Measurements from ENCODE around the gene P2RX7. TPM values are rescaled to one million over a fixed set of nuclear protein-coding genes. Genes with fewer than 3 reads are reported as not detected.
A peak's percentile ranks its signal among the peaks of the same experiment; 100 is the strongest.

The P2RX7 gene
- total and polyA plus RNA-seq, 2 donors (not counting 3 experiments of a cell fraction or from before 2014, with no cell fraction given), result 1.3 to 8.1 TPM

GRCh38 chr12:121203482-121203881 is 70.8 kb downstream of the P2RX7 start:
- dilution Hi-C loops (cut with MboI; ENCODE audit: extremely low pct_ligation_motif_present, low sequenced_read_pairs), result no loop called here
- no peak for FAIRE-seq
- H3K4me2 ChIP-seq (ENCODE audit: insufficient read depth, low read length), result no peak overlapping the region

GRCh38 chr12:121205491-121205890 is 72.8 kb downstream of the P2RX7 start:
- CTCF ChIA-PET, result interaction anchor here (0.5 to 1.6 kb wide), 4 partner anchors 9 to 76 kb away, joined by 3 to 4 read pairs (median 3); no protein-coding TSS in a partner anchor
- no peak for DNase-seq (ENCODE audit: low read depth, low spot score)
- Histone ChIP-seq H3K4me3 (replicated peaks in 1 of 3; ENCODE audit: insufficient read depth in 1 of 3, low read depth in 1 of 3, low read length in 3 of 3) (no peak overlapping the region), H3K9me1 (replicated peaks; ENCODE audit: control insufficient read depth, extremely low read depth, insufficient read depth, low read length) (no peaks in the 10 kb centered on the region), H2AFZ (ENCODE audit: low read depth, low read length) (no peak overlapping the region), H3K4me1 (ENCODE audit: control insufficient read depth, extremely low read depth, insufficient read depth, low read length) (peaks cover 10% of the 10 kb centered on the region), H3K9me3 (replicated peaks; ENCODE audit: control insufficient read depth, insufficient read depth, low read length) (no peaks in the 10 kb centered on the region), H3K36me3 (ENCODE audit: control insufficient read depth in 2 of 2, extremely low read depth in 1 of 2, insufficient read depth in 2 of 2, low read length in 2 of 2) (no peaks in the 10 kb centered on the region), H3K27me3 (ENCODE audit: control insufficient read depth in 2 of 2, insufficient read depth in 2 of 2, low read length in 2 of 2) (no peaks in the 10 kb centered on the region), H3K27ac (ENCODE audit: insufficient read depth, low read depth, low read length) (peak overlapping the region; percentile 79), H3K4me2 (ENCODE audit: insufficient read depth, low read length) (no peak overlapping the region), H3K9ac (replicated peaks; ENCODE audit: extremely low read depth, insufficient read depth, low read length) (no peak overlapping the region), H4K20me1 (replicated peaks; ENCODE audit: control insufficient read depth, extremely low read depth, insufficient read depth, low read length) (no peaks in the 10 kb centered on the region), H3K79me2 (ENCODE audit: control insufficient read depth, insufficient read depth, low read length) (no peaks in the 10 kb centered on the region)
- intact Hi-C loops (cut with micrococcal nuclease), result loop anchor here (1.0 to 2.0 kb wide), 3 partner anchors 16 to 73 kb away; partner anchors contain the start of gene P2RX7
- no peak for FAIRE-seq
- TF ChIP-seq EZH2 (IDR thresholded peaks at IDR 0.05; ENCODE audit: borderline replicate concordance, low read depth, low read length, severe bottlenecking), result no peak
- TF ChIP-seq POLR2AphosphoS5 (IDR thresholded peaks at IDR 0.05; ENCODE audit: insufficient read depth, low read depth, low read length), result no peak
- no peak for TF ChIP-seq MAX (IDR thresholded peaks at IDR 0.05; ENCODE audit: insufficient read depth, insufficient read length)
- no peak for TF ChIP-seq FOS (IDR thresholded peaks at IDR 0.05; ENCODE audit: borderline replicate concordance, insufficient read depth, low read length)
- TF ChIP-seq POLR2A (IDR thresholded peaks at IDR 0.05; ENCODE audit: low read depth, low read length), result no peak
- TF ChIP-seq, protein P1, sequence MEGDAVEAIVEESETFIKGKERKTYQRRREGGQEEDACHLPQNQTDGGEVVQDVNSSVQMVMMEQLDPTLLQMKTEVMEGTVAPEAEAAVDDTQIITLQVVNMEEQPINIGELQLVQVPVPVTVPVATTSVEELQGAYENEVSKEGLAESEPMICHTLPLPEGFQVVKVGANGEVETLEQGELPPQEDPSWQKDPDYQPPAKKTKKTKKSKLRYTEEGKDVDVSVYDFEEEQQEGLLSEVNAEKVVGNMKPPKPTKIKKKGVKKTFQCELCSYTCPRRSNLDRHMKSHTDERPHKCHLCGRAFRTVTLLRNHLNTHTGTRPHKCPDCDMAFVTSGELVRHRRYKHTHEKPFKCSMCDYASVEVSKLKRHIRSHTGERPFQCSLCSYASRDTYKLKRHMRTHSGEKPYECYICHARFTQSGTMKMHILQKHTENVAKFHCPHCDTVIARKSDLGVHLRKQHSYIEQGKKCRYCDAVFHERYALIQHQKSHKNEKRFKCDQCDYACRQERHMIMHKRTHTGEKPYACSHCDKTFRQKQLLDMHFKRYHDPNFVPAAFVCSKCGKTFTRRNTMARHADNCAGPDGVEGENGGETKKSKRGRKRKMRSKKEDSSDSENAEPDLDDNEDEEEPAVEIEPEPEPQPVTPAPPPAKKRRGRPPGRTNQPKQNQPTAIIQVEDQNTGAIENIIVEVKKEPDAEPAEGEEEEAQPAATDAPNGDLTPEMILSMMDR (IDR thresholded peaks at IDR 0.05; ENCODE audit: extremely low read depth in 1 of 2, insufficient read depth in 1 of 2, low read depth in 1 of 2, low read length in 2 of 2), result no peak
- TF ChIP-seq GATA2 (IDR thresholded peaks at IDR 0.05; ENCODE audit: insufficient read depth, insufficient read length, low read depth, low read length), result no peak
- TF ChIP-seq MYC (IDR thresholded peaks at IDR 0.05; ENCODE audit: low read depth, low read length), result no peak
- no peak for TF ChIP-seq JUN (IDR thresholded peaks at IDR 0.05; ENCODE audit: borderline replicate concordance, insufficient read depth, insufficient read length, low read depth)
- no TSS peak for BruUV-seq (replicated peaks)
- POLR2A ChIA-PET, result interaction anchor here (0.7 kb wide), 1 partner anchor 74 kb away, joined by 3 read pairs; no protein-coding TSS in a partner anchor
- dilution Hi-C loops (cut with MboI; ENCODE audit: extremely low pct_ligation_motif_present, low sequenced_read_pairs), result no loop called here

More at GRCh38 chr12:121203482-121203881, 70.8 kb downstream of the P2RX7 start:
- Histone ChIP-seq H3K27me3 (ENCODE audit: control insufficient read depth in 2 of 2, insufficient read depth in 2 of 2, low read length in 2 of 2) (no peaks in the 10 kb centered on the region), H3K27ac (ENCODE audit: insufficient read depth, low read depth, low read length) (no peak overlapping the region), H3K4me1 (ENCODE audit: control insufficient read depth, extremely low read depth, insufficient read depth, low read length) (peaks cover 13% of the 10 kb centered on the region), H3K9me1 (replicated peaks; ENCODE audit: control insufficient read depth, extremely low read depth, insufficient read depth, low read length) (no peaks in the 10 kb centered on the region), H3K36me3 (ENCODE audit: control insufficient read depth in 2 of 2, extremely low read depth in 1 of 2, insufficient read depth in 2 of 2, low read length in 2 of 2) (no peaks in the 10 kb centered on the region), H2AFZ (ENCODE audit: low read depth, low read length) (no peak overlapping the region), H3K9ac (replicated peaks; ENCODE audit: extremely low read depth, insufficient read depth, low read length) (no peak overlapping the region), H3K4me3 (replicated peaks in 1 of 3; ENCODE audit: insufficient read depth in 1 of 3, low read depth in 1 of 3, low read length in 3 of 3) (no peak overlapping the region), H3K79me2 (ENCODE audit: control insufficient read depth, insufficient read depth, low read length) (no peaks in the 10 kb centered on the region), H3K9me3 (replicated peaks; ENCODE audit: control insufficient read depth, insufficient read depth, low read length) (no peaks in the 10 kb centered on the region), H4K20me1 (replicated peaks; ENCODE audit: control insufficient read depth, extremely low read depth, insufficient read depth, low read length) (no peaks in the 10 kb centered on the region)
- POLR2A ChIA-PET, result interaction anchor here (1.2 kb wide), 1 partner anchor 15 kb away, joined by 3 read pairs; no protein-coding TSS in a partner anchor
- TF ChIP-seq GATA2 (IDR thresholded peaks at IDR 0.05; ENCODE audit: insufficient read depth, insufficient read length, low read depth, low read length) (no peak), EZH2 (IDR thresholded peaks at IDR 0.05; ENCODE audit: borderline replicate concordance, low read depth, low read length, severe bottlenecking) (no peak)
- CTCF ChIA-PET, result no interaction called here
- intact Hi-C loops (cut with micrococcal nuclease), result no loop called here
- no TSS peak for BruUV-seq (replicated peaks)
- no peak for DNase-seq (ENCODE audit: low read depth, low spot score)

All from endothelial cell of umbilical vein (primary cell).